CD4-positive, alpha-beta T cell treated with Interleukin-21 for 1 hour (primary cell): ENCODE measurements around the gene MRC2.

ENCODE experiments used
- DNase-seq: peaks from one replicate; pipeline ENCODE4 v3.0.0-alpha.2; 2020

MRC2 gene

DNA sequence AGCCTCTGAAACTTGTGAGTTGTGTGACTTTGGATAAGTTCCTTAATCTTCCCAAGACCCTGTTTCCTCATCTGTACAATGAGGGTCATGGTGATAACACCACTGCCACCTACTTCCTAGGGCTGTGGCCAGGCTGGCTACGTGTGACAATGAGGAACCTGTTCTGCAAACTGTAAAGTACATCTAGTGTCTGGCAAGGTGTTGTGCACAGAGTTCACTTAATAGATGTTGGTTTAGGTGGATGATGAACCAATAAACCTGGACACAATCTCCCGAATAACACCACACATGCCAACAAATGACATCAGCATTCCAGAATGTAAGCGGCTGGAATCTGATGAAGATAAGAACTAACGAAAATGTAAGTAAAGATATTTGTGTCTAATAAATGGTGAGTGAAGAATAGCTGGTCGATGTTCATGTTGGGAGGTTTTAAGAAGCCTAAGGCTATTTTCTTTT lies 98.3 kb downstream of the MRC2 start:
- no peak for DNase-seq

GRCh38 chr17:62727916-62728672 lies 100.6 kb downstream of the MRC2 start:
- no peak for DNase-seq

- DNase-seq: no peak
Measured at GRCh38 chr17:62732125-62732524, 104.7 kb downstream of the MRC2 start.

DNA sequence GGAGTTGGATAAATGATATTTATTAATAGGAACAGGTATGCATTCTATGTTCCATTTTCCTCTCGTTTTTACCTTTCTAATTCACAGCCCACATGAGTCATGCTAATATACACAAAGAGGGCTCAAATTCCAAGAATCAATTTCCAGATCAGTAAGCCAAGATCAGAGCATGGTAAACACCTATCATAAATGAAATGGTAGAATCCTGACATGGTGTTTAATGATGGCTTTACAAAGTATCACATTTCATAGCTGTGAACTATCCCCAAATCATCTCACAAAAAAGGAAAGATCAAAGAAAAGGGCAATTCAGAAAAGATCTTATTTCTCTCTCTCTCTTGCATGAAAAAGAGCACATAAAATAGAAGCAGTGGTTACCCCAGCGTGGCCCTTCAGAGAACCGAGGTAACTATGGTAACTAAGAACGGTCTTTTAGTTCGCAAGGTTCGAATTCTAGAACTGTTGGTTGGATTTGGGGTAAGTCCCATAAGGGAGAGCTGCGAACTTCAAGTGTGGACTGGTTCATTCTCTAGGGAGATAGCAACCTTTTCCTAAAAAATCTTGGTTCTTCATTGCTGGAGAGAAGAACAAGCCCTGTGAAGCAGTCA lies 107.7 kb downstream of the MRC2 start:
- no peak for DNase-seq

DNA sequence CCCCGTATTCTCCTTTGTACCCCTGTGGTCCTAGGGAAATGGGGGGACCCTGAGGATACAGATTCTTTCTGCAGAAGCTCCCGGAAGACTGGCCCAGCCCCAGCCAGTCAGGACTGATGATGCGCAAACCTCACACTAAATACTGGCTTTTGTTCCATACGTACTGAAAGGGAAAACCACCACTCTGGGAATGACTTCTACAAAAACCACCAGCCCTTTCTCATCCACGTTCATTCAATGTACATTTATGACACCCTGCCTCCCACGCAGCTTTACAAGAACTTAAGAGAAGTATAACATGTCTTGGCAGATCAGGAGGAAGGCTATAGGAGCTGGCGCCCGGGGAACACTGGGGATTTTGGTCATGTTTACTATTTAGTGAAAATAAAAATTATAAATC lies 110.0 kb downstream of the MRC2 start:
- DNase-seq: no peak

DNA sequence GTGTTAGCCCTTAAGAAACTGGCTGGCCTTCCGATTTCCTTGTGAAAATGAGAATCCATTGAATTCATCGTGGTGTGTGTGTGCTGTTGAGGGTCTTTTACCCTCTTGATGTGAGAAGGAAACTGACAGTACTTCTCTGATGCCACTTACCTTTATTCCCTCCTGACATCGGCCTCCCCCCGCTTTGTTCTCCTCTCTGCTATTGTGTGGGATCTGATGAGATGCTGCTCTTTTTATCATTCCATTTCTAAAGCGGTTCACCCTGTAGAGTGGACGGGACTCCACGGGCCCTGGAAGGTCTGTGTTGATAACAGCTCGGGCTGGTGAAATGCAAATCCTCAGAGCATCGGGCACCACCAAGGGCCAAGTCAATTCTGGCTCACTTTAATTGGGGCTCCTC lies 110.8 kb downstream of the MRC2 start:
- no peak for DNase-seq

DNA sequence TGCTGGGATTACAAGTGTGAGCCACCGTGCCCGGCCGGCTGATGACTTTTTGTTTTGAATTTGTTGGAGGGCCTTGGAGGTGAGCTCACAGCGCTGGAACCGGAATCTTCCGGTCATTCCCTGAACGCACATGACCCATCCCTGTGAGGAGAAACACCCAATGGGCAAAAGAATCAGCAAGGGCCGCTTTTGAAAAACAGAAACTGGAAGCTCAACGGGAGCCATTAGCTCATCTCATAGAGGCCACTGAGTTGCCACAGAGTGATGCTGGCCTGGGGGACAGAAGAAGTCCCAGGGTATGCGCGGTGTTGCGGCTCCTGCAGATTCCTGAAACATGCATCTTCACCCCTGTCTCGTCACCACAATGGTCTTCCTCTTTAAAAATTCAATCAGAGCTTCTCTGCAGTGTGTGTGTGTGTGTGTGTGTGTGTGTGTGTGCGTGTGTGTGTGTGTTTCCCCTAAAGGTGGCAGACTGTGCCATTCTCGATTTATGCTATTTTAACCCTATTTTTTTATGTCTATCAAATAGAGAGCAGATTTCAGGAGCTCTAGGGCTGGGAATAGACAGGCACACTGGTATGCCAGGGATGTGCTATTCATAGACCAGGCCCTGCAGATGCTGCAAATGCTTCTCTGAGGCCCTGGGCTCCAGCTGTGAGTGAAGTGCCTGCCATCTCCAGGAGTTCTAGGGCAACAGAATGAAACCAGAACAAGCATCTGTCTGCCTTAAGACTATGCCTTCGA lies 112.3 kb downstream of the MRC2 start:
- no peak for DNase-seq

DNA sequence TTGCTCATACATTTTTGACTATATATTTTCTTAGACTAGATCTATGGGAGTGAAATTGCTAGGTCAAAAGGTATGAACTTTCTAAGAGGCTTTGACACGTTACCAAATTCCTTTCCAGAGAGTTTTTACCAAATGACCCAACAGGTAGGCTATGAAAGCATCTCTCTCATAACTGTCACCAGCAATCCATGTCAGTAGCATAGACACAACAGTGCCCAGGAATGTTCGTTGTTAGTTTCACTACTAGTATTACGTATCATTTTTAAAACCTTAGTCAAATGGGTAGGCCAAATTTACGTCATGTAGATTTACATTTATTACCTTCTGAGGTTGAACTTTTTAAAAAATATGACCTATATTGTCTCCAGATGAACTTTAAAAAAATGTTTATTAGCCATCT lies 113.8 kb downstream of the MRC2 start:
- no peak for DNase-seq
